ENCODE results near the gene ECI2. TPM values are rescaled to one million over a fixed set of nuclear protein-coding genes. Genes with fewer than 3 reads are reported as not detected.

Gene ECI2
- total and polyA plus RNA-seq, 2 donors (not counting 1 experiment from before 2014, with no cell fraction given): 15.2 to 28.3 TPM

DNA sequence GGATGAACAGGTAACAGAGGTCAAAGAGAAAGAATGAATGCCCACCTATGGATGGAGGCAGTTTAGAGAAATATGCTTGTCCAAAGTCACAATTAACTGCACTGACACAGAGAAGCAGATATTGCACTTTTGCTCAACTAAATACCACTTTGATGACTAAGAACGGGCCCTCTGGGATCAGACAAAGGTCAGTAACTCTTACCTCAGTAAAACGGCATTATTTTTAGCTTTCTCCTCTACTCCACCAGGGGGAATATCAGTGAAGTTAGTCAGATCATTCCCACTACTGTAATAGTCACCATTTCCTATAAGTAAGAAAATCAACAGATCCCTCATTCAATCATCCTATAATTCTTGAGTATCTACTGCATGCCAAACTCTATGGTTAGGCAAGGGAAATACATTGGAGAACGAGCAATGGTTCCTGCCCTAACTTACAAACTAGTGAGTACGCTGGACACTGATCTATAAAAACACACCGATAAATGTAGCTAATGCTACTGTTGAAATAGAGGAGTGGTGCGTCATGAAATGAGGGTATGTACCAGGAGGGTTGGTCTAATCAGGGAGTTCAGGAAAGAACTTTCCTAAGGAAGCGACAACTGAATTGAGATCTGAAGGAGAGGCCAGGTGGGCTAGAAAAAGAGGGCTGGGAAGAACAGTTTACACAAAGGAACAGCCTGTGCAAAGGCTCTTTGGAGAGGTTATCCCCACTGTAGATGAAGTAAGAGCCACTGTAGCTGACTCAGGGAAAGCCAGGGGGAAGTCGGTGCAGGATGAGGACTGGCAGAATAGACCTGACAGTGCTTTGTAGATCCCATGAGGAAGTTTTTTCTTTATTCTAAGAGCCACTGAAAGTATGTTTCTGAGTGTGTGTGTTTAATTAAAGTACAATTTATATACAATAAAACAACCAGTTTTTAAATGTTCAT, 9.2 kb downstream of the ECI2 start:
- H3K27ac ChIP-seq (ENCODE audit: low read length in 2 of 2): no peak overlapping the region
- TF ChIP-seq EZH2 (IDR thresholded peaks at IDR 0.05; ENCODE audit: borderline replicate concordance, insufficient read depth, low read depth, low read length, poor library complexity, severe bottlenecking): no peak
- TF ChIP-seq, protein P1, sequence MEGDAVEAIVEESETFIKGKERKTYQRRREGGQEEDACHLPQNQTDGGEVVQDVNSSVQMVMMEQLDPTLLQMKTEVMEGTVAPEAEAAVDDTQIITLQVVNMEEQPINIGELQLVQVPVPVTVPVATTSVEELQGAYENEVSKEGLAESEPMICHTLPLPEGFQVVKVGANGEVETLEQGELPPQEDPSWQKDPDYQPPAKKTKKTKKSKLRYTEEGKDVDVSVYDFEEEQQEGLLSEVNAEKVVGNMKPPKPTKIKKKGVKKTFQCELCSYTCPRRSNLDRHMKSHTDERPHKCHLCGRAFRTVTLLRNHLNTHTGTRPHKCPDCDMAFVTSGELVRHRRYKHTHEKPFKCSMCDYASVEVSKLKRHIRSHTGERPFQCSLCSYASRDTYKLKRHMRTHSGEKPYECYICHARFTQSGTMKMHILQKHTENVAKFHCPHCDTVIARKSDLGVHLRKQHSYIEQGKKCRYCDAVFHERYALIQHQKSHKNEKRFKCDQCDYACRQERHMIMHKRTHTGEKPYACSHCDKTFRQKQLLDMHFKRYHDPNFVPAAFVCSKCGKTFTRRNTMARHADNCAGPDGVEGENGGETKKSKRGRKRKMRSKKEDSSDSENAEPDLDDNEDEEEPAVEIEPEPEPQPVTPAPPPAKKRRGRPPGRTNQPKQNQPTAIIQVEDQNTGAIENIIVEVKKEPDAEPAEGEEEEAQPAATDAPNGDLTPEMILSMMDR (IDR thresholded peaks at IDR 0.05): no peak
- ATAC-seq (ENCODE audit: low read depth) (no peak), DNase-seq (no peak)
- no peaks in the 10 kb centered on the region for H3K27me3 ChIP-seq (replicated peaks in 1 of 4; ENCODE audit: control extremely low read depth in 1 of 4, control insufficient read depth in 3 of 4, insufficient read depth in 4 of 4, low read length in 3 of 4)
- no peaks in the 10 kb centered on the region for H4K20me1 ChIP-seq (ENCODE audit: control insufficient read depth, insufficient read depth, low read length, poor library complexity, severe bottlenecking)
- intact Hi-C loops (cut with micrococcal nuclease): no loop called here
- H3K4me2 ChIP-seq (replicated peaks; ENCODE audit: low read depth, low read length, poor library complexity, severe bottlenecking): no peak overlapping the region
- Mint-ChIP-seq H3K27ac (no peak overlapping the region), H3K4me1 (peaks cover 2% of the 10 kb centered on the region), H3K27me3 (no peaks in the 10 kb centered on the region), H3K4me3 (no peak overlapping the region), H3K9me3 (ENCODE audit: insufficient read depth) (no peaks in the 10 kb centered on the region)
- no peaks in the 10 kb centered on the region for H3K79me2 ChIP-seq (ENCODE audit: control insufficient read depth, insufficient read depth, low read length)
- H2AFZ ChIP-seq (ENCODE audit: insufficient read depth, low read depth, low read length, poor library complexity, severe bottlenecking): no peak overlapping the region
- no peak overlapping the region for H3K9ac ChIP-seq (ENCODE audit: low read length)
- WGBS (ENCODE audit: insufficient coverage): 93% methylated on average over 2 of the region's 8 CpGs
- H3K4me3 ChIP-seq (ENCODE audit: control extremely low read depth in 1 of 5, extremely low read depth in 1 of 5, insufficient read depth in 1 of 5, low read depth in 2 of 5, low read length in 4 of 5): no peak overlapping the region
- ChIA-PET POLR2A (interaction anchor here (0.7 kb wide), 1 partner anchor 782 kb away, joined by 5 read pairs; no protein-coding TSS in a partner anchor), CTCF (interaction anchor here (1.0 to 2.1 kb wide), 3 partner anchors 29 to 84 kb away, joined by 3 to 8 read pairs (median 3); no protein-coding TSS in a partner anchor)
- H3K4me1 ChIP-seq (ENCODE audit: control insufficient read depth in 2 of 2, insufficient read depth in 2 of 2, low read length in 2 of 2): no peaks in the 10 kb centered on the region
- H3K36me3 ChIP-seq (replicated peaks in 1 of 2; ENCODE audit: control extremely low read depth in 1 of 2, control insufficient read depth in 1 of 2, extremely low read depth in 1 of 2, insufficient read depth in 2 of 2, low read length in 1 of 2): peaks cover 3 to 72% of the 10 kb centered on the region in 2 experiments
- no peaks in the 10 kb centered on the region for H3K9me3 ChIP-seq (ENCODE audit: control extremely low read depth in 1 of 3, control insufficient read depth in 2 of 3, insufficient read depth in 1 of 3, low read length in 2 of 3)

DNA sequence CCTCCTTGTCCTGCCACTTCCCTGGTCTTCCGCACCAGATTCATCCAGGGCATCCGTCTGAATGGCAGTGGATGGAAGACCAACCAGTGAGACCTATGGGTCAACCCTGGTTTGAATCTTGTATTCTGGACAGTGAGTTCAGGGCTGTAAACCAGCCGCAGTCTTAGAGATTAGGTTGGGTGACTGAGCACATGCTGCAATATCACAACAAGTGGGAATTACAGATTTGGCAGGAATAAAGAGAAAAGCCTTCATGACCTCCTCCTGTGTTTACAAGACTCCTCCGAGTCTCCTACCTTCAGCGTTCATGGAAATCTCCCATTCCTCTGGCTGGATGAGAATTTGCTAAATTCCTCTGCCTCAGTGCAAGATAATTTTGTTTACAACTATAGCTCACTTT, 9.9 kb downstream of the ECI2 start:
- intact Hi-C loops (cut with micrococcal nuclease): no loop called here
- Histone ChIP-seq H2AFZ (ENCODE audit: insufficient read depth, low read depth, low read length, poor library complexity, severe bottlenecking) (no peak overlapping the region), H3K4me3 (ENCODE audit: control extremely low read depth in 1 of 5, extremely low read depth in 1 of 5, insufficient read depth in 1 of 5, low read depth in 2 of 5, low read length in 4 of 5) (no peak overlapping the region), H3K27me3 (replicated peaks in 1 of 4; ENCODE audit: control extremely low read depth in 1 of 4, control insufficient read depth in 3 of 4, insufficient read depth in 4 of 4, low read length in 3 of 4) (no peaks in the 10 kb centered on the region), H3K27ac (ENCODE audit: low read length in 2 of 2) (no peak overlapping the region), H3K9me3 (ENCODE audit: control extremely low read depth in 1 of 3, control insufficient read depth in 2 of 3, insufficient read depth in 1 of 3, low read length in 2 of 3) (no peaks in the 10 kb centered on the region), H3K79me2 (ENCODE audit: control insufficient read depth, insufficient read depth, low read length) (no peaks in the 10 kb centered on the region), H3K4me1 (ENCODE audit: control insufficient read depth in 2 of 2, insufficient read depth in 2 of 2, low read length in 2 of 2) (no peaks in the 10 kb centered on the region), H3K9ac (ENCODE audit: low read length) (no peak overlapping the region), H3K4me2 (replicated peaks; ENCODE audit: low read depth, low read length, poor library complexity, severe bottlenecking) (no peak overlapping the region), H4K20me1 (ENCODE audit: control insufficient read depth, insufficient read depth, low read length, poor library complexity, severe bottlenecking) (no peaks in the 10 kb centered on the region), H3K36me3 (replicated peaks in 1 of 2; ENCODE audit: control extremely low read depth in 1 of 2, control insufficient read depth in 1 of 2, extremely low read depth in 1 of 2, insufficient read depth in 2 of 2, low read length in 1 of 2) (peaks cover 3 to 73% of the 10 kb centered on the region in 2 experiments)
- peaks cover 2% of the 10 kb centered on the region for H3K4me1 Mint-ChIP-seq
- no peaks in the 10 kb centered on the region for H3K27me3 Mint-ChIP-seq
- ATAC-seq (ENCODE audit: low read depth) (no peak), DNase-seq (no peak)
- TF ChIP-seq EZH2 (IDR thresholded peaks at IDR 0.05; ENCODE audit: borderline replicate concordance, insufficient read depth, low read depth, low read length, poor library complexity, severe bottlenecking): no peak
- TF ChIP-seq, protein P1 (IDR thresholded peaks at IDR 0.05): no peak
- CTCF ChIA-PET: interaction anchor here (1.1 kb wide), 1 partner anchor 85 kb away, joined by 3 read pairs; no protein-coding TSS in a partner anchor
- no peaks in the 10 kb centered on the region for H3K9me3 Mint-ChIP-seq (ENCODE audit: insufficient read depth)
- no peak overlapping the region for H3K4me3 Mint-ChIP-seq
- POLR2A ChIA-PET: no interaction called here
- WGBS (ENCODE audit: insufficient coverage): 97% methylated on average over 4 of the region's 5 CpGs
- H3K27ac Mint-ChIP-seq: no peak overlapping the region

Measured in B cell (primary cell).